ENCODE results near the gene GRIK1.

- no peak for TF ChIP-seq POLR2A (IDR thresholded peaks at IDR 0.05)
- TF ChIP-seq CTCF (IDR thresholded peaks at IDR 0.05) = no peak
Observed at GRCh38 chr21:29538115-29538514, 401.7 kb downstream of the GRIK1 start.

Data from vagina (tissue), 2 donors.